Measurements from ENCODE around the gene TUBGCP2.

TUBGCP2 gene

GRCh38 chr10:133274751-133275683 is 33.7 kb downstream of the TUBGCP2 start:
- H3K4me3 ChIP-seq (ENCODE audit: insufficient read depth, low read length, poor library complexity, severe bottlenecking): no peak overlapping the region
- no peak overlapping the region for H3K27ac ChIP-seq (ENCODE audit: low read depth, low read length)
- H3K36me3 ChIP-seq (ENCODE audit: low read length): no peaks in the 10 kb centered on the region
- H4K20me1 ChIP-seq (ENCODE audit: low read depth, low read length): no peaks in the 10 kb centered on the region
- no peak overlapping the region for H2AFZ ChIP-seq (ENCODE audit: low read depth, low read length, severe bottlenecking)
- no peaks in the 10 kb centered on the region for H3K79me2 ChIP-seq (ENCODE audit: insufficient read depth, low read length)
- H3F3A ChIP-seq (ENCODE audit: insufficient read depth): no peaks in the 10 kb centered on the region
- no peak overlapping the region; the same call in 1 of the 2 replicates for H3K9ac ChIP-seq (ENCODE audit: low read length)
- no peaks in the 10 kb centered on the region for H3K9me3 ChIP-seq (ENCODE audit: insufficient read depth, low read length)
- peak overlapping the region; percentile 23 for H3K4me2 ChIP-seq (ENCODE audit: low read depth, low read length, poor library complexity, severe bottlenecking)
- no peaks in the 10 kb centered on the region for H3K27me3 ChIP-seq (ENCODE audit: low read length)
- no peak for TF ChIP-seq EZH2phosphoT487 (conservative IDR thresholded peaks at IDR 0.05; ENCODE audit: low read length)
- no peak for TF ChIP-seq CTCF (IDR thresholded peaks at IDR 0.05; ENCODE audit: insufficient read depth, low read length, poor library complexity, severe bottlenecking)
- H3K9me2 ChIP-seq (replicated peaks; ENCODE audit: insufficient read depth, low read length): no peaks in the 10 kb centered on the region

GRCh38 chr10:133273534-133274143 is 35.0 kb downstream of the TUBGCP2 start:
- TF ChIP-seq CTCF (IDR thresholded peaks at IDR 0.05; ENCODE audit: insufficient read depth, low read length, poor library complexity, severe bottlenecking) (no peak), EZH2phosphoT487 (conservative IDR thresholded peaks at IDR 0.05; ENCODE audit: low read length) (no peak)
- Histone ChIP-seq H3K4me2 (ENCODE audit: low read depth, low read length, poor library complexity, severe bottlenecking) (no peak overlapping the region), H3K27ac (ENCODE audit: low read depth, low read length) (no peak overlapping the region), H4K20me1 (ENCODE audit: low read depth, low read length) (no peaks in the 10 kb centered on the region), H3F3A (ENCODE audit: insufficient read depth) (no peaks in the 10 kb centered on the region), H3K4me3 (ENCODE audit: insufficient read depth, low read length, poor library complexity, severe bottlenecking) (no peak overlapping the region), H3K9me3 (ENCODE audit: insufficient read depth, low read length) (no peaks in the 10 kb centered on the region), H2AFZ (ENCODE audit: low read depth, low read length, severe bottlenecking) (no peak overlapping the region), H3K9ac (ENCODE audit: low read length) (no peak overlapping the region), H3K9me2 (replicated peaks; ENCODE audit: insufficient read depth, low read length) (no peaks in the 10 kb centered on the region), H3K27me3 (ENCODE audit: low read length) (no peaks in the 10 kb centered on the region), H3K79me2 (ENCODE audit: insufficient read depth, low read length) (no peaks in the 10 kb centered on the region), H3K36me3 (ENCODE audit: low read length) (no peaks in the 10 kb centered on the region)

- no peaks in the 10 kb centered on the region for H3K79me2 ChIP-seq (ENCODE audit: insufficient read depth, low read length)
- H2AFZ ChIP-seq (ENCODE audit: low read depth, low read length, severe bottlenecking): no peak overlapping the region
- no peak overlapping the region for H3K27ac ChIP-seq (ENCODE audit: low read depth, low read length)
- no peaks in the 10 kb centered on the region for H3K27me3 ChIP-seq (ENCODE audit: low read length)
- no peaks in the 10 kb centered on the region for H3K36me3 ChIP-seq (ENCODE audit: low read length)
- H3F3A ChIP-seq (ENCODE audit: insufficient read depth): no peaks in the 10 kb centered on the region
- no peak overlapping the region for H3K4me2 ChIP-seq (ENCODE audit: low read depth, low read length, poor library complexity, severe bottlenecking)
- H3K9me2 ChIP-seq (replicated peaks; ENCODE audit: insufficient read depth, low read length): no peaks in the 10 kb centered on the region
- TF ChIP-seq CTCF (IDR thresholded peaks at IDR 0.05; ENCODE audit: insufficient read depth, low read length, poor library complexity, severe bottlenecking): no peak
- TF ChIP-seq EZH2phosphoT487 (conservative IDR thresholded peaks at IDR 0.05; ENCODE audit: low read length): no peak
- no peak overlapping the region for H3K4me3 ChIP-seq (ENCODE audit: insufficient read depth, low read length, poor library complexity, severe bottlenecking)
- no peak overlapping the region for H3K9ac ChIP-seq (ENCODE audit: low read length)
- no peaks in the 10 kb centered on the region for H3K9me3 ChIP-seq (ENCODE audit: insufficient read depth, low read length)
- H4K20me1 ChIP-seq (ENCODE audit: low read depth, low read length): no peaks in the 10 kb centered on the region
Observed at GRCh38 chr10:133272964-133273420, 35.7 kb downstream of the TUBGCP2 start.

Data from SU-DHL-6 (cell line).